Stimulated activated CD8-positive, alpha-beta memory T cell treated with anti-CD3 and anti-CD28 coated beads, Interleukin-7, amount 100 ng/mL, for 1 hour (primary cell): ENCODE measurements around the gene GNAS-AS1.

Experiments
- DNase-seq, 2 donors: peaks; one replicate each; pipeline ENCODE4 v3.0.0-alpha.2; 2020; ENCODE audit warnings: low read depth in 2 of 2

Gene GNAS-AS1

GRCh38 chr20:58783511-58784011 is 67.1 kb downstream of the GNAS-AS1 start:
- DNase-seq, result no peak

DNA sequence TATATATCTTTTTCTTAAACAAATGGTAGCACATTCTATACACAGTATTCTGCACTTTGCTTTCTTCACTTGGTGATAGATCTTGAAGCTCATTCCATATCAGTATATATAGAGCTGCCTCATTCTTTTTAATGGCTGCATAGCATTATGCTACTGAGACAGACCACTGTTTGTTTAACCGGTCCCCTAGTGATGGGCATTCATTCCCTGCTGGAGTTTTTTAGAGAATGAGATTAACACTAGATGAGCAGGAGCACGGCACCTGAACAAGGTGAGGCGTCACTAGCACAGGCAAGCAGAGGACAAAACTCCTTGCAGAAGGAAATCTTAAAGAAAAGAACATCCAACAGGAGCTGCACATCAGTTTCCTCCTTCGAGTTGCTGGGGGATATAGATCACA is 69.6 kb downstream of the GNAS-AS1 start:
- DNase-seq, result no peak

- no peak for DNase-seq
These were observed 71.9 kb downstream of the GNAS-AS1 start for GRCh38 chr20:58778760-58779159.

DNA sequence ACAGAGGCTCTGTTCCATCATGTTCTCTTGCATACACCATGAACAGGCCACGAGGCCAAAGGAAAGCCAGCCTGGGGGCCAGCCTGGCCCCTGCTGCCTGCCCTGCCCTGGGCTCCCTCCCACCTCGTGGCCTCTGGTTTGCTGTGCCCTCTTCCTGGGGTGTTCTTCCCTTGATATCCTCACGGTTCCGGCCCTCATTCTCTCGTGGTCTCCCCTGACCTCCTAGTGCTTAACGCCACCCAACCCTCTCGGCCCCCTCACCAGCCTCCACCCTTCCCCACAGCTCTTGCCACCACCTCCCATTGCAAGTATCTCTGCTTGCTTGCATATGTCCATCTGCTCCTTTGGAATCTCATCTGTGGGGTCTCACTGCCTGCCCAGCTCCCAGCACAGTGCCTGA is 73.0 kb downstream of the GNAS-AS1 start:
- no peak for DNase-seq

- no peak for DNase-seq
These were observed 74.6 kb downstream of the GNAS-AS1 start for GRCh38 chr20:58776109-58776508.

DNA sequence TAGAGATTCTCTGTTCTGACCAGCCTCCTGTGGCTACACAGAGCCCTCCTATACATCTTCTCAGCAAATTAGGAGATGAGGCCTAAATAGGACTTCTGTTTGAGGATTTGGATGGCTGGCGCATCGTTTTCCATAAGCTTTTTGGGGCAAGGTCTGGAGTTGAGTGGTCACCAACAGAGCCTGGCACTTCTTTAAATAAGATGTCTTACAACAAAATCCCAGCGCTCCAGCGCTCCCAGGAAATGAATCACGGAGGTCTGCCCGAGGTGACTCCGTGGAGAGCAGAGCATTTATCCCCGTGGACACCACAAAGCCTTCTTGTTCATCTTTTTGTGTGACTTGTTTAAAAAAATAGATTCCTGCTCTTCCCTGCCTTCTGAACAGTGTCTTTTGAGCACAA is 75.3 kb downstream of the GNAS-AS1 start:
- DNase-seq, result no peak

- DNase-seq, result no peak
These were observed 75.9 kb downstream of the GNAS-AS1 start for GRCh38 chr20:58774667-58775263.

DNA sequence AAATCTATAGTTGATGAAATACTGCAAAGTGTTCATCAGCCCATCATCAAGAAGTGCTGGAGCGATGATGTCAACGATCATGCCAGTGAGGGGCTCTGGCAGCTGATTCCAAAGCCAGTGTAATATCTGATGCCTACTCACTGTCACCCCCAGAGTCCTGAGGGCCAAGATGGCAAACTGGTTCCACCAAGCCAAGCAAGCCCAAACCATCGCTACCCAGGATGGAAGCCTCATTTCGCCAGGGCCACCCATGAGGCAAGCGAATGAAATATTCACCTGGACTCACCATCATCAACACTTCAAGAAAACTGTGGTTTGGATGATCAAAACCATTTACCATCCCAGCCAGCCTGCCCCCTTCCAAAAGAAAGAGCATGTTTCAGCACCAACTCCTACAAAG is 76.5 kb downstream of the GNAS-AS1 start:
- no peak for DNase-seq

DNA sequence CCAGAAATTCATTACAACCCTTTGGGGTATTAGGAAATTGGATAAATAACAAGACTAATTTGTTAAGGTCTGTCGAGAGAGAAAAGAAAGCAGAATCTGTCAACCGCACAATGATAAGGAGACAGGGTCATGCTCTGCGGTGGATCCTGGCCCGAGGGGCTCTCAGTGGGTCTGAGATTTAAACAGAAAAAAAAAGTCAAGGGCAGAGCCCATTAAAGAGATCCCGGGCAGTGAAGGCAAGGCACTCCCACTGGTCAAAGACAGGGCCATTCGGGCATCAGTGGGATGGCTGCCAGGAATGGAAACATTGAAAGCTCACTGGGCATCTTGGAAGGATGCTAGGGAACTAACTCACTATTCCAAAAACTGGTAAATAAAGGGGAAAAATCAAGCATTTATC is 77.9 kb downstream of the GNAS-AS1 start:
- no peak for DNase-seq
